ENCODE measurements around the gene SIGLEC5.

Gene SIGLEC5

GRCh38 chr19:51586103-51586728 lies 44.0 kb downstream of the SIGLEC5 start:
- DNase-seq (ENCODE audit: low read depth in 1 of 2, low spot score in 1 of 2): peak; percentile 81 to 88
- Histone ChIP-seq H3K4me3 (replicated peaks; ENCODE audit: insufficient read depth, low read length) (no peak overlapping the region), H3K27me3 (ENCODE audit: insufficient read depth, poor library complexity, severe bottlenecking) (no peaks in the 10 kb centered on the region), H3K27ac (replicated peaks) (no peak overlapping the region; the same call in 1 of the 2 replicates)
- peak; percentile 41 for TF ChIP-seq REST (IDR thresholded peaks at IDR 0.05; ENCODE audit: insufficient replicate concordance, low read depth)
- TF ChIP-seq CTCF (IDR thresholded peaks at IDR 0.05; ENCODE audit: insufficient read depth, low read length): no peak
- TF ChIP-seq POLR2AphosphoS5 (IDR thresholded peaks at IDR 0.05; ENCODE audit: low read depth): peak; percentile 90
- TF ChIP-seq SPI1 (IDR thresholded peaks at IDR 0.05; ENCODE audit: borderline replicate concordance, low read depth): peak; percentile 90
- TF ChIP-seq GABPA (IDR thresholded peaks at IDR 0.05; ENCODE audit: low read depth): no peak

GRCh38 chr19:51576850-51577249 lies 53.4 kb downstream of the SIGLEC5 start:
- Histone ChIP-seq H3K4me3 (replicated peaks; ENCODE audit: insufficient read depth, low read length) (no peak overlapping the region), H3K27ac (replicated peaks) (no peak overlapping the region), H3K27me3 (ENCODE audit: insufficient read depth, poor library complexity, severe bottlenecking) (no peaks in the 10 kb centered on the region)
- TF ChIP-seq POLR2AphosphoS5 (IDR thresholded peaks at IDR 0.05; ENCODE audit: low read depth) (no peak), GABPA (IDR thresholded peaks at IDR 0.05; ENCODE audit: low read depth) (no peak), SPI1 (IDR thresholded peaks at IDR 0.05; ENCODE audit: borderline replicate concordance, low read depth) (no peak)
- DNase-seq (ENCODE audit: low read depth in 1 of 2, low spot score in 1 of 2): no peak

- no peak for DNase-seq (ENCODE audit: low read depth in 1 of 2, low spot score in 1 of 2)
Measured at GRCh38 chr19:51573331-51573730, 56.9 kb downstream of the SIGLEC5 start.

DNA sequence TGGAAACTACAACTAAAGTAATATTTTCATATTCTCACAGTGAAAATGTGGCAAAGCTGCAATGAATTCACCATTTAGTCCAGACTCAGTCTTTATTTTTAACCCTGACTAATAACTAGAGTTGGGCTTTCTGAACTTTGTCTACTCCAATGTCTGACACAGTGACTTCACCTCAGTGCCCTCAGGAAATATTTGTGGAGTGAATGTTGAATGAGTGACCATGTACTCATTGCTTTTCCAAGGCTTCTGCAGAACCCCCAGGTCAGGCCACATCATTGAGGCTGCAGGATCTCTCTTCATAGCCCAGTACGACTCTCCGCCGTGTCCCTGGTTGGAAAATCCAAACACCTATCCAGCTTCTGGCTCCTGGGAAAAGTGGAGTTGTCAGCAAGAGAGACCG lies 57.3 kb downstream of the SIGLEC5 start:
- no peak overlapping the region for H3K4me3 ChIP-seq (replicated peaks; ENCODE audit: insufficient read depth, low read length)
- DNase-seq (ENCODE audit: low read depth in 1 of 2, low spot score in 1 of 2): no peak
- no peak overlapping the region for H3K27ac ChIP-seq (replicated peaks)
- TF ChIP-seq REST (IDR thresholded peaks at IDR 0.05; ENCODE audit: insufficient replicate concordance, low read depth): no peak
- no peak for TF ChIP-seq SPI1 (IDR thresholded peaks at IDR 0.05; ENCODE audit: borderline replicate concordance, low read depth)
- no peak for TF ChIP-seq CTCF (IDR thresholded peaks at IDR 0.05; ENCODE audit: insufficient read depth, low read length)
- no peak for TF ChIP-seq POLR2AphosphoS5 (IDR thresholded peaks at IDR 0.05; ENCODE audit: low read depth)
- no peak for TF ChIP-seq GABPA (IDR thresholded peaks at IDR 0.05; ENCODE audit: low read depth)
- H3K27me3 ChIP-seq (ENCODE audit: insufficient read depth, poor library complexity, severe bottlenecking): no peaks in the 10 kb centered on the region

More at GRCh38 chr19:51573331-51573730, 56.9 kb downstream of the SIGLEC5 start:
- TF ChIP-seq SPI1 (IDR thresholded peaks at IDR 0.05; ENCODE audit: borderline replicate concordance, low read depth): no peak
- no peak for TF ChIP-seq REST (IDR thresholded peaks at IDR 0.05; ENCODE audit: insufficient replicate concordance, low read depth)
- TF ChIP-seq POLR2AphosphoS5 (IDR thresholded peaks at IDR 0.05; ENCODE audit: low read depth): no peak
- TF ChIP-seq GABPA (IDR thresholded peaks at IDR 0.05; ENCODE audit: low read depth): no peak
- no peak overlapping the region for H3K4me3 ChIP-seq (replicated peaks; ENCODE audit: insufficient read depth, low read length)
- no peaks in the 10 kb centered on the region for H3K27me3 ChIP-seq (ENCODE audit: insufficient read depth, poor library complexity, severe bottlenecking)
- H3K27ac ChIP-seq (replicated peaks): no peak overlapping the region
